Right lobe of liver (tissue), 4 donors: ENCODE data around the gene STK32A.

Source experiments
- POLR2A ChIP-seq: fragments of 450-650 bp; IDR thresholded peaks from one replicate; pipeline ENCODE4 v1.6.1; 2017; ENCODE audit warnings: antibody characterized with exemption, mild to moderate bottlenecking
- TF ChIP-seq, protein P1 (sequence below), 4 donors: fragments of 200-600 bp in 3 of 4; fragments of 450-650 bp in 1 of 4; IDR thresholded peaks; one replicate each; pipeline versions ENCODE4 v1.5.1 to v1.8.0; 2016 to 2022; ENCODE audit warnings: antibody characterized with exemption in 4 of 4, mild to moderate bottlenecking in 2 of 4
- donor health status: DM: no; HTN: no; CAD: no.
- donor health status: DM: no; HTN: no; CAD: no.
- donor health status: DM: no; HTN: yes; CAD: no.

DNA sequence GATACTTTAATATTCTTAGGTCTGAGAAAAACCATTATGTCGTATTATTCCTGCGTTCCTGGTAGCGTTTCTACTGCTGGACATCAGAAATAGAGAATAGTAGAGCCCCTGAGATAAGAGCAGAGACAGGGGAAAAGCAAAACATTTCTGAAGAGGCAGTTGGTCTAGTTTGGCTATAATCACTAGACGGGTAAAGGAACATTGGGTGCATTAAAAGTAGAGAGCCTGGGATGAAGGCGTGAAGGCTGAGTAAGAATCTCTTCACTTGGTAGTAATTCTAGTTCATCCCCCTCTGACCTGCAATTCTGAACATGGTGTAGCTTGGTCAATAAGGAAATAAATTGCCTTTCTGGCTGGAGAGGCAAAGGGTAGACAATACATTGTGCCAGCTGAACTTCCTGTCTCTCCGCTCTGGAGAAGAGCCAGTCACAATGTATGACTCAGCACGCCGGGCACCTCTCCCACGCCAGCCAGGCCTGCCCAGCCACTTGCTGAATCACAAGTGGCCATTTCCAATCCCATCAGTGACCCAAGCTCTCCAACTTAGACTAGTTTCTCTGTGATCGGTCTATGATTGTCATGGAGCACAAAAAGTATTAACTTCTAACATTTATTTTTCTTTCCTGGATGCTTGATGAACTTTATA is 75.4 kb downstream of the STK32A start:
- TF ChIP-seq, protein P1, sequence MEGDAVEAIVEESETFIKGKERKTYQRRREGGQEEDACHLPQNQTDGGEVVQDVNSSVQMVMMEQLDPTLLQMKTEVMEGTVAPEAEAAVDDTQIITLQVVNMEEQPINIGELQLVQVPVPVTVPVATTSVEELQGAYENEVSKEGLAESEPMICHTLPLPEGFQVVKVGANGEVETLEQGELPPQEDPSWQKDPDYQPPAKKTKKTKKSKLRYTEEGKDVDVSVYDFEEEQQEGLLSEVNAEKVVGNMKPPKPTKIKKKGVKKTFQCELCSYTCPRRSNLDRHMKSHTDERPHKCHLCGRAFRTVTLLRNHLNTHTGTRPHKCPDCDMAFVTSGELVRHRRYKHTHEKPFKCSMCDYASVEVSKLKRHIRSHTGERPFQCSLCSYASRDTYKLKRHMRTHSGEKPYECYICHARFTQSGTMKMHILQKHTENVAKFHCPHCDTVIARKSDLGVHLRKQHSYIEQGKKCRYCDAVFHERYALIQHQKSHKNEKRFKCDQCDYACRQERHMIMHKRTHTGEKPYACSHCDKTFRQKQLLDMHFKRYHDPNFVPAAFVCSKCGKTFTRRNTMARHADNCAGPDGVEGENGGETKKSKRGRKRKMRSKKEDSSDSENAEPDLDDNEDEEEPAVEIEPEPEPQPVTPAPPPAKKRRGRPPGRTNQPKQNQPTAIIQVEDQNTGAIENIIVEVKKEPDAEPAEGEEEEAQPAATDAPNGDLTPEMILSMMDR (IDR thresholded peaks at IDR 0.05) = no peak
- no peak for TF ChIP-seq POLR2A
